GM12878 (cell line): ENCODE results near the gene RUNX3. TPM values are rescaled to one million over a fixed set of nuclear protein-coding genes. Genes with fewer than 3 reads are reported as not detected.
A peak's percentile ranks its signal among the peaks of the same experiment; 100 is the strongest.

Source experiments
- BCL11A ChIP-seq: IDR thresholded peaks from 2 replicates; pipeline ENCODE4 v1.6.1; 2011; ENCODE audit warnings: low read depth, low read length
- BCL3 ChIP-seq: IDR thresholded peaks from 2 replicates; pipeline ENCODE4 v1.6.1; 2011; ENCODE audit warnings: borderline replicate concordance, low read depth, mild to moderate bottlenecking, moderate library complexity, low read length; ENCODE audit not compliant: insufficient read depth, poor library complexity, severe bottlenecking
- CHD1 ChIP-seq: IDR thresholded peaks from 2 replicates; pipeline ENCODE4 v1.6.1; 2012; ENCODE audit warnings: low read depth, low read length, improper control_type of control experiment
- HCFC1 ChIP-seq: fragments of 150-350 bp; IDR thresholded peaks from 2 replicates; pipeline ENCODE4 v1.6.1; 2014; ENCODE audit warnings: low read length
- HDGF ChIP-seq: fragments of 450-650 bp; IDR thresholded peaks from 2 replicates; pipeline ENCODE4 v1.6.1; 2016; ENCODE audit warnings: antibody characterized with exemption
- KAT2A ChIP-seq: conservative IDR thresholded peaks from 2 replicates; pipeline ENCODE4 v1.6.1; 2011; ENCODE audit warnings: low read depth, low read length; ENCODE audit not compliant: control insufficient read depth
- LARP7 ChIP-seq: fragments of 450-650 bp; IDR thresholded peaks from 2 replicates; pipeline ENCODE4 v1.6.1; 2017; ENCODE audit warnings: mild to moderate bottlenecking
- NBN ChIP-seq: fragments of 450-650 bp; IDR thresholded peaks from 2 replicates; pipeline ENCODE4 v1.6.1; 2016
- NR2F1 ChIP-seq: fragments of 450-650 bp; conservative IDR thresholded peaks from 2 replicates; pipeline ENCODE4 v1.6.1; 2017; ENCODE audit warnings: mild to moderate bottlenecking
- PML ChIP-seq: IDR thresholded peaks from 2 replicates; pipeline ENCODE4 v1.6.1; 2012; ENCODE audit warnings: low read length, inconsistent platforms
- POLR2A ChIP-seq: IDR thresholded peaks from 2 replicates; pipeline ENCODE4 v1.6.1; 2011; ENCODE audit warnings: low read depth, mild to moderate bottlenecking, low read length
- POLR2AphosphoS2 ChIP-seq: IDR thresholded peaks from 2 replicates; pipeline ENCODE4 v1.6.1; 2011; ENCODE audit warnings: low read depth, mild to moderate bottlenecking, low read length, improper control_type of control experiment, moderate library complexity
- POU2F2 ChIP-seq: IDR thresholded peaks from 3 replicates; pipeline ENCODE4 v1.6.1; 2011; ENCODE audit warnings: low read depth, mild to moderate bottlenecking, low read length, borderline replicate concordance
- PRDM15 ChIP-seq: fragments of 450-650 bp; formaldehyde crosslinking; IDR thresholded peaks from 2 replicates; pipeline ENCODE4 v1.4.0; 2020; ENCODE audit warnings: mild to moderate bottlenecking, moderate library complexity
- RBBP5 ChIP-seq: fragments of 200-600 bp; sonication (generic); conservative IDR thresholded peaks from 2 replicates; pipeline ENCODE4 v1.6.1; 2016
- SP1 ChIP-seq: IDR thresholded peaks from one replicate; pipeline ENCODE4 v1.6.1; 2011; ENCODE audit warnings: low read depth, low read length
- SUPT20H ChIP-seq: IDR thresholded peaks from 2 replicates; pipeline ENCODE4 v1.6.1; 2011; ENCODE audit warnings: low read depth, mild to moderate bottlenecking, low read length, moderate library complexity, borderline replicate concordance; ENCODE audit not compliant: control insufficient read depth
- TAF1 ChIP-seq: IDR thresholded peaks from 2 replicates; pipeline ENCODE4 v1.6.1; 2011; ENCODE audit warnings: mild to moderate bottlenecking, low read depth, low read length, borderline replicate concordance
- WRNIP1 ChIP-seq: IDR thresholded peaks from 2 replicates; pipeline ENCODE4 v1.6.1; 2011; ENCODE audit warnings: low read depth, low read length, improper control_type of control experiment, borderline replicate concordance
- ZBTB11 ChIP-seq: fragments of 450-650 bp; formaldehyde crosslinking; IDR thresholded peaks from 2 replicates; pipeline ENCODE4 v1.5.0; 2022; ENCODE audit warnings: mild to moderate bottlenecking, missing genetic modification characterization
- ZNF207 ChIP-seq: fragments of 450-650 bp; IDR thresholded peaks from 2 replicates; pipeline ENCODE4 v1.6.1; 2014; ENCODE audit warnings: antibody characterized with exemption, mild to moderate bottlenecking, borderline replicate concordance
- polyA plus RNA-seq, 11 experiments: library from polyadenylated mRNA; depleted of rRNA in 4 of 11; unstranded in 6 of 11; stranded (reverse) in 5 of 11; fragments of >200 nt; fragmentation: Nextera tagmentation in 4 of 11; fragmentation: Illumina TruSeq in 1 of 11; extraction: Ambion mirVana in 4 of 11; extraction: Trizol in 1 of 11; gene quantifications; 1 replicate in 1 of 11; 2 replicates in 10 of 11; pipeline versions ENCODE4 v1.2.1 to v1.2.3, GENCODE V29; 2011 to 2016; ENCODE audit warnings: inconsistent platforms in 2 of 11, missing spikeins in 2 of 11, low read depth in 1 of 11
- total RNA-seq, 4 experiments: library from RNA; depleted of rRNA in 3 of 4; stranded (reverse); fragments of >200 nt in 3 of 4; fragmentation: Illumina TruSeq in 1 of 4; extraction: Trizol in 1 of 4; gene quantifications; 2 replicates each; pipeline versions ENCODE4 v1.2.1 to v1.2.3, GENCODE V29; 2013 to 2021

Gene RUNX3
- total and polyA plus RNA-seq, 10 of the 15 experiments (the other 5 are each of a cell fraction or from before 2014, with no cell fraction given): 19.0 to 151 (median 31.4) TPM

DNA sequence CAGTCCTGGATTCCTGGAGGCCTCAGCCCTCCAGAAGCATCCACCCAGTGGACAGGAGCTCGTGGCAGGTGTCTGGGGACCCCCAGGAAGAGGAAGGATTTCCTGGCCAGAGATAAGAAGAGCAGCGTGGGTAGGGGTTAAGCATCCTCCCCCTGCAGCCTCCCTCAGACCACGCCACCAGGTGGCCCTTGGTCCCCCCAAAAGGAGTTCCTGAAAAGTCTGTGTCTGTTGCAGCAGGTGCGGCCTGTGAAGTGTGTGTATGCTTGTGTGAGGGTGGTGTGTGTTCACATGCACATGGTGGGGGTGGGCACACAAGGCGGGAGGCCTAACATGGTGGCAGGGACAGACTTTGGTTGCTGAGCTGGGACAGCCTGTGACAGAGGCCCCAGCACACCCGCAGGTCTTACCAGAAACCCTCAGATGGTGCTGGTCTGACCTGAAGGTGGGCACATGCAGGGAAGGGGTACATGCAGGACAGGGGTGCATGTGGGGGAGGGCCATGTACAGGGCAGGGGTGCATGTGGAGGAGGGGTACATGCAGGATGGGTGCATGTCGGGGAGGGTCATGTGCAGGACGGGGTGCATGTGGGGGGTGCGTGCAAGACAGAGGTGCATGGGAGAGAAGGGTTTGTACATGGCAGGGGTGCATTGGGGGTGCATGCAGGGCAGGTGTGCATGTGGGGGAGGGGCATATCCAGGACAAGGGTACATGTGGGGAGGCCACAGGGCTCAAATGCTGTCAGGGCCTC is 18.2 kb upstream of the RUNX3 start (continued):
- TF ChIP-seq ZBTB11 (CRISPR knock-in tag) (no peak), PML (no peak), CHD1 (no peak), WRNIP1 (no peak), POLR2AphosphoS2 (no peak; the same call in 1 of the 2 replicates), SUPT20H (no peak), TAF1 (no peak), HCFC1 (no peak), RBBP5 (no peak), PRDM15 (CRISPR knock-in tag) (no peak), NBN (no peak), LARP7 (no peak), HDGF (0 out of 2 replicates have a peak, but pooled peaks have one; percentile 36), BCL11A (no peak), KAT2A (no peak), POLR2A (peak; percentile 58), SP1 (no peak), NR2F1 (no peak), ZNF207 (no peak), BCL3 (no peak), POU2F2 (peak; percentile 41; the same call in 1 of the 3 replicates)
